HG03460 (cell line): ENCODE results near the gene SLC34A3.
A peak's percentile ranks its signal among the peaks of the same experiment; 100 is the strongest.
"Not testable (repeated sequence)": the region's sequence is repeated elsewhere in the genome, so short reads cannot be mapped to it uniquely, and the experiment has no call there.

Source experiments
- ATAC-seq: cut with Tn5 transposase; IDR thresholded peaks from one replicate; pipeline ENCODE4 v1.9.1; 2021; ENCODE audit not compliant: unreplicated experiment

SLC34A3 gene

DNA sequence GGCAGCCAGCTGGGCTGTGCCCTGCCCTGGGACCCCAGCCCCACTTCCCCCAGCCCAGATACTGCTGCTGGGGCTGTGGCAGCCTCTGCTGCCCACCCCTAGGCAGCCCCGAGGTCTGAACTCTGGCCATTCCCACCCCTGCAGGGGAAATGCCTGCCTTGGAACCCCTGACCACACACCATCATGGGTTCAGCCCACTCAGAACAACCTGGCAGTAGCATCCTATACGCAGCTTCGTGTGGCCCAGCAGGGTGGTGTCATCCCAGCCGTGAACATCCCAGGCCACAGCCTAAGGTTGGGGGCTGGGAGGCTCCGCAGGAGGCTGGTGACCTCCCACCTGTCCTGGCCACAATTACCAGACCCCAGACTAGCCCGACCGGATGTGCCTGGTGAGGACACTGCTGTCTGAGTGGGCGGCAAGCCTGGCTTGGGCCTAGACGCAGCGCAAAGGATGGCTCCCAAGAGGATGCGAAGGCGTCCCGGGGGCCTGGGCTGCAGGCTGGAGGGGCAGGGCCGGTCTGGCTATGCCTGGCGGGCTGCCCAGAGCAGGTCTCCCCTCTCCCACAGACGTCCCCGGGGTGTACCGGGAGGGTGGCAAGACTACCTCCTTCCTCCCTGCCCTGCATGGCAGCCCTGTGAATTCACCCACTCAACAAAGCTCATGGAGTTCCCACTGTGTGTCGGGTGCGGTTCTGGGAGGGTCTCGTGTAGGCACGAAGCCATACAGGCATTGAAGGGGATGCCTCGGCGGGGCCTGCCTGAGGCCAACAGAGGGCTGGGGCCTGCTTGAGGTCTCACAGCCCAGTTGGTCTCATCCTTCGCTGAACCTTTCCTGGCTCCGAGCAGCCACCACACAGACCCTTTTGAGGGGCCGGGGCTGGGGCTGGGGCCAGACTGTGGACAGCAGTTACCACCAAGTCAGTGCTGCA lies 1.5 kb upstream of the SLC34A3 start:
- ATAC-seq, result no peak

DNA sequence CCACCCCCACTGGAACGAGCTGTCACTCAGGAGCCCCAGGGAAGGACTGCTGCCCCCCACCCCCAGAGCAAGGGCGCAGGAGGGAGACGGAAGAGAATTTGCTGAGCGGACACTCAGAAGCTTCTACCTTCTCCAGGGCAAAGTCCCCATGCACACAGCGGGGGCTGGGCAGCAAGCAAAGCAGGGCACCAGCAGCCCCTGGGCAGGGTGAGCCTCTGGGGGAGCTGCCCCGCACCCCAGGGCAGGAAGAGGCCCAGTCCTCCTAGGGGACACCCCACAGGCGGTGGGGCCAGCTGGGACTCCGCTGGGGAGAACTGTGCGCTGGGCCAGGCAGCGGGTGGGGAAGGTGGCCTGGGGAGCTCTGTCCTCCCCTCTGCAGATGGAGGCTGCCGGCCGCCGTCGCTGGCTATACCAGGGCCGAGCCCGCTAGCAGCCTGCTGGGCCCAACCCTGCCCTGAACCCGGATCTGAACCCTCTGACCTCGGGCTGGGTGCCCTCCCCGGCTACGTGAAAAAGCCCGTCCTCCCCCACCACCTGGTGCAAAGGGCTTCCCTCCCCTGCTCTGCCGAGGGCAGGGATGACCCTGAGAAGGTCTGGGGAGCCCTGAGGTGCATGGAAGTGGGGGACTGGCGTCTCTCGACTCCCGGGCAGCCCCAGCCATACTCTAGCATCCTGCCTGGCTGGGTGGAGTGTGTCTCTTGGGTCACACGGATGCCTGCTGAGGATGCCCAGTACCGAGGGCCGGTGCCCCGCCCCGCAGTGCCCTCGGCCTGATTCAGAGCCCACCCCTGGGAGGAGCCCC lies 597 bp upstream of the SLC34A3 start:
- ATAC-seq, result no peak

- ATAC-seq, result no peak
These were observed 805 bp downstream of the SLC34A3 start for GRCh38 chr9:137231372-137232039.

GRCh38 chr9:137232101-137232500 lies 1.4 kb downstream of the SLC34A3 start:
- ATAC-seq, result no peak

DNA sequence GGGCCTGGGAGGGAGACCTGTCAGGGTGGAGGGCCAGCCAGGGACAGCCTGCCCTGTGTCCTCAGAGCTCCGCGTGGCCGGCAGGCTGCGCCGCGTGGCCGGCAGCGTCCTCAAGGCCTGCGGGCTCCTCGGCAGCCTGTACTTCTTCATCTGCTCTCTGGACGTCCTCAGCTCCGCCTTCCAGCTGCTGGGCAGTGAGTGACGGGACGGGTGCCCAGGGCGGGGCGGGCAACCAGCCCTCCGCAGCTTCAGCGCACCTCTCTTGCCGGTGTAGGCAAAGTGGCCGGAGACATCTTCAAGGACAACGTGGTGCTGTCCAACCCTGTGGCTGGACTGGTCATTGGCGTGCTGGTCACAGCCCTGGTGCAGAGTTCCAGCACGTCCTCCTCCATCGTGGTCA lies 1.8 kb downstream of the SLC34A3 start:
- ATAC-seq, result no peak

DNA sequence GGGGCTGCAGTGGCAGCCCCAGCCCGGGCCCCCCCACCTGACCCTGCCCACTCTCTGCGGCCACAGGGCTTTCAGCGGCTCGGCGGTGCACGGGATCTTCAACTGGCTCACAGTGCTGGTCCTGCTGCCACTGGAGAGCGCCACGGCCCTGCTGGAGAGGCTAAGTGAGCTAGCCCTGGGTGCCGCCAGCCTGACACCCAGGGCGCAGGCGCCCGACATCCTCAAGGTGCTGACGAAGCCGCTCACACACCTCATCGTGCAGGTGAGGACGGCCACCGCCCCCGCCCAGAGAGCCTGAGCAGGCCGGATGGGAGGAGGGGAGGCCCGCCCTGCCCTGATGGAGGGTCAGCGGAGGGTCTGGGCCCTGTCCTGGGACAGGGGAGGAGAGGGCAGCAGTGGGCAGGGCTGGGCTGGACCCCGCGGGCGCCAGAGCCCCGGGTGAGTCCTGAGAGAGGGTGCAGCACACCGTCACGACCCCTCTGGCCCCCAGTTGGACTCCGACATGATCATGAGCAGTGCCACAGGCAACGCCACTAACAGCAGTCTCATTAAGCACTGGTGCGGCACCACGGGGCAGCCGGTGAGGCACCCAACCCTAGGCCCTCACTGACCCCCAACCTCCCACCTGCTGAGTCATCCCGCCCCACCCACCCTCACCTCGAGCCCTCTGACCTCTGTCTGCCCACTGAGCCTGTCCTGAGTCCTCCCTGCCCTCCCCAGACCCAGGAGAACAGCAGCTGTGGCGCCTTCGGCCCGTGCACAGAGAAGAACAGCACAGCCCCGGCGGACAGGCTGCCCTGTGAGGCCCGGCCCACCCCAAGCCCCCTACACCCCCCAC lies 2.7 kb downstream of the SLC34A3 start:
- no peak for ATAC-seq

DNA sequence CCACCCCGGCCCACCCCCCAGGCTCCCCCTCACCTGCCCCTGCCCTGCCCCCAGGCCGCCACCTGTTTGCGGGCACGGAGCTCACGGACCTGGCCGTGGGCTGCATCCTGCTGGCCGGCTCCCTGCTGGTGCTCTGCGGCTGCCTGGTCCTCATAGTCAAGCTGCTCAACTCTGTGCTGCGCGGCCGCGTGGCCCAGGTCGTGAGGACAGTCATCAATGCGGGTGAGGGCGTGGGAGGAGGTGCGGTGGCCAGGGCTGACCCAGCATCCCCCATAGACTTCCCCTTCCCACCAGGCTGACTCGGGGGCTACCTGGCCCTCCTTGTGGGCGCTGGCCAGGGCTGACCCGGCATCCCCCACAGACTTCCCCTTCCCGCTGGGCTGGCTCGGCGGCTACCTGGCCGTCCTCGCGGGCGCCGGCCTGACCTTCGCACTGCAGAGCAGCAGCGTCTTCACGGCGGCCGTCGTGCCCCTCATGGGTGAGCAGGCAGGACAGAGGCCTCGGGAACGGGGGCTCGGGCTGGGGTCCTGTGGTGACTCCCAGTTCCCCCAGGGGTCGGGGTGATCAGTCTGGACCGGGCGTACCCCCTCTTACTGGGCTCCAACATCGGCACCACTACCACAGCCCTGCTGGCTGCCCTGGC lies 3.5 kb downstream of the SLC34A3 start:
- ATAC-seq, result no peak

- no peak for ATAC-seq
These were observed 4.2 kb downstream of the SLC34A3 start for GRCh38 chr9:137234758-137235423.

GRCh38 chr9:137235424-137236237 lies 4.9 kb downstream of the SLC34A3 start:
- no peak for ATAC-seq

DNA sequence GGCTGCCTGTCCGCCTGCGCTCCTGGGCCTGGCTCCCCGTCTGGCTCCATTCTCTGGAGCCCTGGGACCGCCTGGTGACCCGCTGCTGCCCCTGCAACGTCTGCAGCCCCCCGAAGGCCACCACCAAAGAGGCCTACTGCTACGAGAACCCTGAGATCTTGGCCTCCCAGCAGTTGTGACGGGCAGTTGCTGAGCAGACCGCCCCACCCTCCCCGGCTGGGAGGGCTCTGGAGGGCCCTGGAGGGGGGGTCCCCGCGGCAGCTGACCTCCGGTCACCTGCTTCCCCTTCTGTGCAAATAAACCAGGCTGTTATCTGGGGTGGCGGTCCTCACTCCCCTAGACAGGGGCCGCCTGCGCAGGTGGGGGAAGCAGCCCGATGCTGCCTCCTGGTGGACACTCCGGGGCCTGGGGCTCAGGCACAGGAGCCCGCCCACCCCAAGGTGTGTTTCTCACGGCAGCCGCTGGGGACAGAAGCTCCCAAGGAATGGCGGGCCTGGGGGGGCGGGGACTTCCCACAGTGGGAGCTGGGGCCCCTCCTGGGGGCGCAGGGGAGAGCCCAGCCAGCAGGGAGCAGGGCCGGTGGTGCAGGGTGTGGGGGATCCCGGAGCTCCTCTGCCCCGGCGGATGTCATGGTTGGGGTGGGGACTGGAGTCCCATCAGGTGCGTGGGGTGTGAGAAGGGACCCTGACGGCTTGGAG lies 5.7 kb downstream of the SLC34A3 start:
- no peak for ATAC-seq

GRCh38 chr9:137236936-137237421 lies 6.3 kb downstream of the SLC34A3 start:
- ATAC-seq, result no peak

DNA sequence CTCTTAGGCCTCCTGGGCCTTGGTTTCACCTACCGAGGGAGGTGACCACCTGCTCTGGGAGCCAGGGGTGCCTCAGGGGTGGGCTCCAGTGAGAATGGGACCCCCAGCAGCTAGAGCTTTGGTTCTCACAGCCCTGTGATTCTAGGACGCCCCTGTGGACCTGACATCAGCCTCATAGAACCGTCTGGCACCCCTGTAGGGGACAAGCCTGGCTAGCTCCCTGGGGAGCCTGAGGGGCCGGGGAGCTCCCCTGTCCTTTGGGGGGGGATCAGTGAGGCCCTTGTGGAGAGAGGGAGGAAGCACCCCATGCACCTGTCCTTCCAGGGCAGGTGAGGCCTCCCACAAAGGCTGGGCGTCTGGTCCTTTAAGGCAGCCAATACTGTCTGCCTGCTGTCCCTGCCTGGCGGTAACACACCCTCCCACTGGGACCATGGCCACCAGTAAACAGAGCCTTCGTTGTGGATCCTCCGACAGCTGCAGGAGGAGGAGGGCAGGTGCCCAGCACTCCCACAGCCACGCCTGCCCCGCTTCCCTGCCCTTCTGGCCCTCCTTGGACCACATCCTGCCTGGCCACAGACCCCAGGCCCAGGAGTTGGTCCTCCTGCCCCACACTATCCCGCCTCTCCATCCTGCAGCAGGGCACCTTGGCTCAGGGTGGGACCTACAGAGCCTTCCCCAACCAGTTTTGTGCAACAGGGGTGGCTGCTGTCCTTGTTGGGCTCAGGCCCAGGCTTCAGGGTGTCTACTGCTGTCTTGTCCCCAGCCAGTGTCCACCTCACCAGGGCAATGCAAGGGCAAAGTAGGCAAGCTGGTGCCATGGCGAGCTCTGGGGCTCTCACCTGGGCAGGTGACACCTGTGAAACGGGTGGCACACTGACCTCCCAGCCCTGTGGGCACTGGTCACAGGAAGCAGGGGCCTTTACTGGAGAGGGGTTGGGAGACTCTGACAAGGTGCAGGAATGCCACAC lies 7.3 kb downstream of the SLC34A3 start:
- ATAC-seq, result no peak

- ATAC-seq, result not testable (repeated sequence)
These were observed 9.0 kb downstream of the SLC34A3 start for GRCh38 chr9:137239541-137240200.

DNA sequence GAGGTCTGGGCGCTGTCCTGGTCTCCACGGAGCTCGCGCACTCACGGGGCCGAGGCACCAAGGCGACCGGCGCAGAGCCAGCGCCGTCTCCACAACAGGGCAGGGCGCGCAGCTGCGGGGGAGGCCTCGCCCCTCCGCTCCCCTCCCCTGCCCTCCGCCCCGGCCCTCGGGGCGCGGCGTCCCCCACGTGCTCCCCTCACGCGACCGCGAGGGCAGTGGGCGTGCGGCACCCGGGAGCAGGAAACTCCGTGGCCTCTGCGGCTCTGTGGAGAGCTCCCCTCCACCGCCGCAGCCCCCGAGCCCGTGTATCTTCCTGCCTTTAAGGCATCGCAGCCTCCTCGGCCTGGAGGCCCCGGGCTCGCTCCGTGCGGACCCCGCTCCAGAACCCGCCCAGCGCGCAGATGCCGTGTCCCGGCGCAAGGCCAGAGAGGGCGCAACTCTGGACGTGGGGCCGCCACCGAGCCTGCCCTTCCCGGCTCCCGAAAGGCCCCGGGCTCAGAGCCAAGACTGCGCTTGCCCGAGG lies 9.7 kb downstream of the SLC34A3 start:
- ATAC-seq, result peak; percentile 23

DNA sequence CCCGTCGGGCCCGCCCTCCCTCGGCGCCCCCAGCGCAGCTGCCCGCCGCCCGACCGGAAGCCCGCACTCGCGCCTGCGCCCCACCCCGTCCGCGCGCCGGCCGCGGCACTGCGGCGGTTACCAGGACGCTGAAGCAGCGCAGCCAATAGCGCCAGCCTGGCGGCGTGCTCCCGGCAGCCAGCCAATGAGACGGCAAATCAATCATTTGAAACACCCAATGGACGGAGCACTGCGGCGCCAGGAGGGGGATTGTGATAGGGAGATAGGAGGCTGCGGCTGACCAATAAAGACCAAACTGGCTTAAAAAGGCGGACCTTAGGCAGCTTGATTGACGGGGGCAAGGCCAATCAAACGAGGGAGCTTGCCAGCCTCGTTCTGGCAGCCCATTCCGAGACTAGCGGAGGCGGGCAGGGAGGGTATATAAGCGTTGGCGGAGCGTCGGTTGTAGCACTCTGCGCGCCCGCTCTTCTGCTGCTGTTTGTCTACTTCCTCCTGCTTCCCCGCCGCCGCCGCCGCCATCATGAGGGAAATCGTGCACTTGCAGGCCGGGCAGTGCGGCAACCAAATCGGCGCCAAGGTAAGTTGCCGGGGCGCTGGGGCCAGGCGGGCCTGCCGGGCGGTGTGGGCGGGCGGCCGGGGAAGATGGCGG lies 10.3 kb downstream of the SLC34A3 start, which contains the start of gene TUBB4B:
Gene TUBB4B, plus strand, starts transcription at position 447 of the 649 bp plus-strand sequence. Its CDS starts 74 bp downstream, at position 521.
- ATAC-seq, result peak; percentile 67
